HepG2 (cell line): ENCODE results near the gene MAB21L4. TPM values are rescaled to one million over a fixed set of nuclear protein-coding genes. Genes with fewer than 3 reads are reported as not detected.

Source experiments
- ATAD3A ChIP-seq: sonication (generic); formaldehyde crosslinking; IDR thresholded peaks from 2 replicates; pipeline ENCODE4 v1.4.0; 2020; ENCODE audit warnings: missing genetic modification reagents
- ATF7 ChIP-seq, 2 experiments: fragments of 450-650 bp in 1 of 2; sonication (generic) in 1 of 2; formaldehyde crosslinking in 1 of 2; IDR thresholded peaks; 2 replicates each; pipeline versions ENCODE4 v1.4.0 to v1.6.1; 2016 to 2020; ENCODE audit warnings: antibody characterized with exemption in 1 of 2, mild to moderate bottlenecking in 1 of 2, missing genetic modification reagents in 1 of 2
- KLF11 ChIP-seq: IDR thresholded peaks from 2 replicates; pipeline ENCODE4 v1.6.1; 2016; ENCODE audit warnings: missing compliant biosample characterization
- MIER2 ChIP-seq: IDR thresholded peaks from 2 replicates; pipeline ENCODE4 v1.6.1; 2016; ENCODE audit warnings: missing biosample characterization, missing genetic modification reagents
- MIXL1 ChIP-seq: IDR thresholded peaks from 2 replicates; pipeline ENCODE4 v1.6.1; 2016
- MXI1 ChIP-seq: IDR thresholded peaks from 3 replicates; pipeline ENCODE4 v1.6.1; 2012; ENCODE audit warnings: low read depth, low read length, inconsistent platforms, borderline replicate concordance
- MZF1 ChIP-seq: sonication (generic); formaldehyde crosslinking; IDR thresholded peaks from 2 replicates; pipeline ENCODE4 v1.8.1; 2023; ENCODE audit warnings: mild to moderate bottlenecking, missing genetic modification reagents, borderline replicate concordance
- RBM39 ChIP-seq: fragments of 200-400 bp; formaldehyde crosslinking; IDR thresholded peaks from one replicate; pipeline ENCODE4 v1.6.1; 2018; ENCODE audit warnings: antibody characterized with exemption, mild to moderate bottlenecking, low read depth, low read length; ENCODE audit not compliant: poor library complexity, severe bottlenecking
- SOX6 ChIP-seq, 2 experiments: fragments of 450-650 bp in 1 of 2; sonication (generic) in 1 of 2; formaldehyde crosslinking in 1 of 2; IDR thresholded peaks; 2 replicates each; pipeline versions ENCODE4 v1.4.0 to v1.6.1; 2017 to 2020; ENCODE audit warnings: antibody characterized with exemption in 1 of 2, mild to moderate bottlenecking in 1 of 2, missing genetic modification reagents in 1 of 2
- TCF7L2 ChIP-seq: IDR thresholded peaks from 2 replicates; pipeline ENCODE4 v1.6.1; 2011; ENCODE audit warnings: mild to moderate bottlenecking, low read depth, low read length, moderate library complexity
- ZBTB3 ChIP-seq: sonication (generic); formaldehyde crosslinking; IDR thresholded peaks from 2 replicates; pipeline ENCODE4 v1.4.0; 2020; ENCODE audit warnings: low read depth, mild to moderate bottlenecking, moderate library complexity, missing genetic modification reagents, borderline replicate concordance
- ZBTB7B ChIP-seq: sonication (generic); formaldehyde crosslinking; IDR thresholded peaks from 2 replicates; pipeline ENCODE4 v1.4.0; 2020; ENCODE audit warnings: missing genetic modification reagents
- ZFP62 ChIP-seq: sonication (generic); formaldehyde crosslinking; IDR thresholded peaks from 2 replicates; pipeline ENCODE4 v1.4.0; 2020; ENCODE audit warnings: missing genetic modification reagents
- ZNF136 ChIP-seq: sonication (generic); formaldehyde crosslinking; IDR thresholded peaks from 2 replicates; pipeline ENCODE4 v1.8.1; 2022; ENCODE audit warnings: low read depth, mild to moderate bottlenecking, moderate library complexity, missing genetic modification reagents
- ZNF18 ChIP-seq: sonication (generic); formaldehyde crosslinking; IDR thresholded peaks from 2 replicates; pipeline ENCODE4 v1.8.0; 2022; ENCODE audit warnings: mild to moderate bottlenecking, missing genetic modification reagents; ENCODE audit not compliant: insufficient replicate concordance
- ZNF33A ChIP-seq: sonication (generic); formaldehyde crosslinking; IDR thresholded peaks from 2 replicates; pipeline ENCODE4 v1.5.1; 2020; ENCODE audit warnings: missing genetic modification reagents, mild to moderate bottlenecking, moderate library complexity, borderline replicate concordance
- ZNF720 ChIP-seq: sonication (generic); formaldehyde crosslinking; IDR thresholded peaks from 2 replicates; pipeline ENCODE4 v1.4.0; 2020; ENCODE audit warnings: missing genetic modification reagents
- ZXDC ChIP-seq: sonication (generic); formaldehyde crosslinking; IDR thresholded peaks from 2 replicates; pipeline ENCODE4 v1.5.0; 2020; ENCODE audit warnings: mild to moderate bottlenecking, missing genetic modification reagents
- ZZZ3 ChIP-seq: sonication (generic); formaldehyde crosslinking; IDR thresholded peaks from 2 replicates; pipeline ENCODE4 v1.4.0; 2020; ENCODE audit warnings: missing genetic modification reagents, mild to moderate bottlenecking, borderline replicate concordance
- polyA plus RNA-seq, 8 experiments: library from polyadenylated mRNA; depleted of rRNA in 3 of 8; stranded (reverse) in 7 of 8; unstranded in 1 of 8; fragments of >200 nt; fragmentation: Illumina TruSeq in 4 of 8; extraction: Trizol in 4 of 8; gene quantifications; 2 replicates each; pipeline versions ENCODE4 v1.2.1 to v1.2.3, GENCODE V29; 2011 to 2016; ENCODE audit warnings: low read depth in 4 of 8, missing spikeins in 1 of 8, mixed read lengths in 1 of 8; ENCODE audit not compliant: insufficient read depth in 1 of 8
- total RNA-seq, 5 experiments: library from RNA; depleted of rRNA; stranded (reverse); fragments of >200 nt; fragmentation: Illumina TruSeq; extraction: Trizol; gene quantifications; 2 replicates each; pipeline ENCODE4 v1.2.3, GENCODE V29; 2016; ENCODE audit warnings: low read depth in 1 of 5
- TF ChIP-seq, protein P1 (sequence below): sonication (generic); formaldehyde crosslinking; IDR thresholded peaks from 2 replicates; pipeline ENCODE4 v1.8.0; 2022; ENCODE audit warnings: low read depth, missing genetic modification reagents
- TF ChIP-seq, protein P2 (sequence below): sonication (generic); formaldehyde crosslinking; IDR thresholded peaks from 2 replicates; pipeline ENCODE4 v1.4.0; 2020; ENCODE audit warnings: mild to moderate bottlenecking, missing genetic modification reagents

Gene MAB21L4
- total and polyA plus RNA-seq, 2 of the 13 experiments (the other 11 are each of a cell fraction or from before 2014, with no cell fraction given) = 3.0 to 14.0 TPM

DNA sequence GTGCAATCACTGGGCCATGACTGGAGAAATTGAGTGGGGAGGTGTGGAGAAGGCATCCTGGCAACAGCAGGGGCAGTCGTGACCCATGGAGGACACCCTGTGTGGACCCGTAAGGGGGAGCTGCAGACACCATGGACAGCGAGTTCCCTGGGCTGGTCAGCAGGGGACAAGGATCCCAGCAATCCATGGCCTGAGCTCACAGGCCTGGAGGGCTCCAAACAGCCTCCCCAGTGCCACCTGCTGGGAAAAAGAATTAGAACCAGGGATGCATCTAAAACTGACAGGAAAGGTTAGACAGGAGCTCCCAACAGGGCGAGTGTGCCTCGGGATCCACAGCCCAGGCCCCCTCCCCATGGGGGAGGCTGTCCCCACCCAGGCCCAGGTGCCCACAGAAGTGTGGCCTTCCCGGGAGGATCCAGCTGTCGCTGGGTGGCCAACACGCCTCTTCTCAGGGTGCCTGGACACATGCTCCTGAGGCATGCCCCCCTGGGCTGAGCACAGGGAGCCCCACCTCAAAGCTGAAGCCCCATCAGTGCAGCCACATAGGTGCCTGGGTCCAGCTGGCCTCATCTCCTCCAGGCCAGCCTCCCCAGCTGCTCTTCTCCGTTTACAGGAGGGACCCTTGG lies 55.4 kb downstream of the MAB21L4 start (continued):
- TF ChIP-seq ZFP62 = no peak
- peak; percentile 73 for TF ChIP-seq MIXL1 (CRISPR knock-in tag)
- no peak for TF ChIP-seq ATF7 (IDR thresholded peaks at IDR 0.05)
- no peak for TF ChIP-seq ATF7 (CRISPR knock-in tag; IDR thresholded peaks at IDR 0.05)
- no peak for TF ChIP-seq ZNF720 (CRISPR knock-in tag)
- no peak for TF ChIP-seq ZZZ3 (CRISPR knock-in tag)
- TF ChIP-seq RBM39 = peak; percentile 63
- no peak for TF ChIP-seq ATAD3A (CRISPR knock-in tag)
- TF ChIP-seq MIER2 (CRISPR knock-in tag) = peak; percentile 95
- TF ChIP-seq, protein P1, sequence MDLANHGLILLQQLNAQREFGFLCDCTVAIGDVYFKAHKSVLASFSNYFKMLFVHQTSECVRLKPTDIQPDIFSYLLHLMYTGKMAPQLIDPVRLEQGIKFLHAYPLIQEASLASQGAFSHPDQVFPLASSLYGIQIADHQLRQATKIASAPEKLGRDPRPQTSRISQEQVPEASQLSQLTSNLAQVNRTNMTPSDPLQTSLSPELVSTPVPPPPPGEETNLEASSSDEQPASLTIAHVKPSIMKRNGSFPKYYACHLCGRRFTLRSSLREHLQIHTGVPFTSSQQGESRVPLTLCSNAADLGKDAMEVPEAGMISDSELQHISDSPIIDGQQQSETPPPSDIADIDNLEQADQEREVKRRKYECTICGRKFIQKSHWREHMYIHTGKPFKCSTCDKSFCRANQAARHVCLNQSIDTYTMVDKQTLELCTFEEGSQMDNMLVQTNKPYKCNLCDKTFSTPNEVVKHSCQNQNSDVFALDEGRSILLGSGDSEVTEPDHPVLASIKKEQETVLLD (CRISPR knock-in tag) = no peak
- TF ChIP-seq SOX6 (IDR thresholded peaks at IDR 0.05) = no peak
- TF ChIP-seq SOX6 (CRISPR knock-in tag; IDR thresholded peaks at IDR 0.05) = 0 out of 2 replicates have a peak, but pooled peaks have one; percentile 12
- TF ChIP-seq KLF11 (CRISPR knock-in tag) = no peak
- no peak for TF ChIP-seq MZF1 (CRISPR knock-in tag)
- no peak for TF ChIP-seq ZNF136
- no peak for TF ChIP-seq TCF7L2
- no peak for TF ChIP-seq ZNF33A (CRISPR knock-in tag)
- no peak for TF ChIP-seq ZXDC (CRISPR knock-in tag)
- no peak for TF ChIP-seq ZBTB3 (CRISPR knock-in tag)
- peak; percentile 52; the same call in 1 of the 3 replicates for TF ChIP-seq MXI1
- TF ChIP-seq ZBTB7B (CRISPR knock-in tag) = no peak
- no peak for TF ChIP-seq ZNF18 (CRISPR knock-in tag)
- TF ChIP-seq, protein P2, sequence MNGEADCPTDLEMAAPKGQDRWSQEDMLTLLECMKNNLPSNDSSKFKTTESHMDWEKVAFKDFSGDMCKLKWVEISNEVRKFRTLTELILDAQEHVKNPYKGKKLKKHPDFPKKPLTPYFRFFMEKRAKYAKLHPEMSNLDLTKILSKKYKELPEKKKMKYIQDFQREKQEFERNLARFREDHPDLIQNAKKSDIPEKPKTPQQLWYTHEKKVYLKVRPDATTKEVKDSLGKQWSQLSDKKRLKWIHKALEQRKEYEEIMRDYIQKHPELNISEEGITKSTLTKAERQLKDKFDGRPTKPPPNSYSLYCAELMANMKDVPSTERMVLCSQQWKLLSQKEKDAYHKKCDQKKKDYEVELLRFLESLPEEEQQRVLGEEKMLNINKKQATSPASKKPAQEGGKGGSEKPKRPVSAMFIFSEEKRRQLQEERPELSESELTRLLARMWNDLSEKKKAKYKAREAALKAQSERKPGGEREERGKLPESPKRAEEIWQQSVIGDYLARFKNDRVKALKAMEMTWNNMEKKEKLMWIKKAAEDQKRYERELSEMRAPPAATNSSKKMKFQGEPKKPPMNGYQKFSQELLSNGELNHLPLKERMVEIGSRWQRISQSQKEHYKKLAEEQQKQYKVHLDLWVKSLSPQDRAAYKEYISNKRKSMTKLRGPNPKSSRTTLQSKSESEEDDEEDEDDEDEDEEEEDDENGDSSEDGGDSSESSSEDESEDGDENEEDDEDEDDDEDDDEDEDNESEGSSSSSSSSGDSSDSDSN (CRISPR knock-in tag) = peak; percentile 58
